NCI-H226 (cell line): Measurements from ENCODE around the gene ACOXL.

Experiments used
- DNase-seq: peaks from one replicate; pipeline ENCODE4 v3.0.0-alpha.2; 2015

ACOXL gene

DNA sequence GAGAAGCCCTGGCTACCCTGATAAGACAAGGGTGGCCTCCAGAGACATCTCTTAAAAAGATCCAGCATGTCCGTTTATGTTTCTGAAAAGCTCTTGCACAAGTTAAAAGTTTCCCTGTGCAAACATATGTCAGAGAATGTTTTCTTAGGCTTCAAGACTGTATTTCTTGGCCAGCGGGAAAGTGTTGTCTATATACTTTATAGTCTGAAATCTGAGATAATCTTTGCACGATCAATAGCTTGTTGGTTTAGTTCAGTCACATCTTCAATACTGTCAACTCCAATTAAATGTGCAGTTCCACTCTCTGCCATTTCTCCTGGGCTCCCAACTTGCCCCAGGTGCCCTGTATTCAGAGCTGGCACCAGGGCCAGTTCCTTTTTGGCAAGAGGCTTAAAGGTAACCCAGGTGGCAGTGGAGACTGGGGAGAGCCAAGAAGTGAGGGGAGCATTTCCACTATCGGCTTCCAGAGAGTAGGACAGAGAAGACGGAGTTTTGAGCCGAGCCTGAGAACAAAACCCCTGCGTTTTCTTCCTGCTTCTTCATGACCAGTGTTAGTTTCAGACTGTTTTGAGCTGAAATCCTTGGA, 64.4 kb downstream of the ACOXL start:
- no peak for DNase-seq

- no peak for DNase-seq
These were observed 67.0 kb downstream of the ACOXL start for GRCh38 chr2:110799376-110799775.

DNA sequence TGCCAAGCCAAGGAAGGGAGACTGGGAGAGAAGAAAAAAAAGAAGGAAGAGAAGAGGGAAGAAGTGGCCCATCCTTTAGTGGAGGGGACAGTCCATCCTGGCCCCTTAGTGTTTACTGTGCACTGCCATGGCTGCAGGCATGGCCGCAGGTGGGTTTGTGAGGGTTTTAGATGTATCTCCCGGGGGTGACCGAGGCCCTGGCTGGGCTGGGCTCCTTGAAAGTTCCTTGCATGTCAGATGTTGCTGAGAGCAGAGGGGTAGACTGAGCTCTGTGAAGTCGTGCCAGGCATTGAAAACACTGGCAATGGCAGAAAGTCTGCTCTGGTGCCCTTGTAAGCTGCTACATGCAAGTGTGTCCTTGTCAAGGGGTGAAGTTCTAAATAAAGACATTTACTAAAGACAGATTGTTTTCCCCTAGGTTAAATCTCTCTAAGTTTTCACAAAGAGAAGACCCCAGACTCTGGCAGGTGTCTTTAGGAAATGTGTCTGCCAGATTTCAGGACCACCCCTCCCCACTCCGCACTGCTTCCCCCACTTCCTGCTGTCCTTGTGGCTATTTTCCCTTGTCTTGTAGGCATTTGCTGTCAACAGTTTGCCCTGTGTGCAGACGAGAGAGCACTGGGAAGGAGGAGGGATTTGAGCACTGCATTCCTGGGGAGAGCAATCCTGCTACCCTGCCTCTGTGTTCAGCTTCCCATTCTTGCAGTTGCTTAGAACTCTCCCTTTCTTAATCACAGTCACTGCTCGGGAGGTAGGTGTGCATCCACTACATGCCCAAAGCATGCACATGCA, 68.4 kb downstream of the ACOXL start:
- no peak for DNase-seq

GRCh38 chr2:110802208-110802932, 70.0 kb downstream of the ACOXL start:
- no peak for DNase-seq

DNA sequence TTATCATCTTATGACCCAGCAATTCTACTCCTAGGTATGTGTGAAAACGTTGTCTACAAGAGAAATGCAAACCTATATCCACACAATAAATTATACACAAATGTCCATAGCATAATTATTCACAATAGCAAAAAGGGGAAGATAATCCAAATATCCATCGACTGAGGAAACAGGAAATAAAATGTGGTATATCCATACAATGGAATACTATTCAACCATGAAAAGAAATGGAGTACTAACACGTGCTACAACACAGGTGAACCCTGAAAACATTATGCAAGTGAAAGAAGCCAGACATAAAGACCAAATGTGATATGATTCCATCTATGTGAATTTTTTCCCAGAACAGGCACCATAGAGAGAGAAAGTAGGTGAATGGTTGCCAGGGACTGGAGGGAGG, 72.1 kb downstream of the ACOXL start:
- no peak for DNase-seq

GRCh38 chr2:110804915-110805314, 72.5 kb downstream of the ACOXL start:
- DNase-seq, result peak; percentile 63

DNA sequence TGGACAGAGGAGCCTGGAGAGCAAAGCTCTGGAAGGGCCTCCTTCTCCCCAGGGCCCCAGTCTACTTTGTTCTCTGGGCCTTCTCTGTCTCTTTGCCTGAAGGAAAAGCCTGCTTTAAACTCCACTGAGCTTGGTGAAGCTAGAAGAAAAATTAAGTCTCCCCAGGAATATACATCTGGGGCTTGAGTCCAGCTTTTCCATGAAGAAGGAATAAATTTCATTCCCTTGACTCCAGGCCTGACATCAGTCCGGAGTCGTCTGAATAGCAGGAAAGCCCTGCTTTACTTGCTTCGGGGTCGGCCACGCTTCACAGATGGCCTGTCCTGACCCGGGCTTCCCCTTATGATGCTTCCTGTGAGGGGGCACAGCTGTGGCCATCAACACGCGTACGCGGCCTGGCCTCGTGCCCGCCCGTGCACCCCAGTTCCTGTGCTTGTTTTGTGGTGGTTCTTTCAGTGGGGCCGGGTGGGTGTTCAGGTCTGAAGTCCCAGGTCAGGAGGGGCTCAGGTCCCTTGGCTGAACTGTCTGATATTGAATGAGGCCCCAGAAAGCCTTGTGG, 73.6 kb downstream of the ACOXL start:
- no peak for DNase-seq

DNA sequence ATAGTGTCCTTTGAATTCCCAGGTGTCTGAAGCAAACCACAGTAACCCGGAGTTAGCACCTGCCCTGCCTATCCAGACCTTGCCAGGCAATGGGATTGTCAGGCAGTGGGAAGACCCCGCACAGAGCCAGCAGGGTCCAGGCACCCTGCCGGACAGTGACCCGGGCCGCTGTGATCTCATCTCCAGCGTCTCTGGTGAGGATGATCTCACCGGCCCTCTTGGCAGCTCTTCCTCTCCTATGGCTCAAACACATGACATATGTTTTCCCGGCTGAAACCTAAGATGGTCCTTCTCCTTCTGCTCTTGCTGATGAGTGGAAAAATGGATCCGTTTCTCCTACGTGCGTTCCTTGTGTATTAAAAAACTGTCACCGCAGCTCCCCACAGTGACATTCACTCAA, 75.1 kb downstream of the ACOXL start:
- no peak for DNase-seq

DNA sequence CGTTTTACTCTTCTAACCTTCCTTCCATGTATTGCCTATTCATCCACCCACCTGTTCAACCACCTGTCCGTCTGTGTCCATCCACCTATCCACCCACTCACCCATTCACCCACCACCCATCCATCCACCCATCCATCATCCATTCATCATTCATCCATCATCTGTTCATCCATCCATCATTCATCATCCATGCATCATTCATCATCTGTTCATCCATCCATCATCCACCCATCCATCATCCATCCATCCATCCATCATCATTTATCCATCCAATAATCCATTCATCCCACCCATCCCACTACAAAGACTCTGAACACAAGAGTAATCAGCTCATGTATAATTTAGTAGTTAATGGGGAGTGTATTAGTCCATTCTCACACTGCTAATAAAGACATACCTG, 78.0 kb downstream of the ACOXL start:
- no peak for DNase-seq

- DNase-seq, result no peak
These were observed 80.6 kb downstream of the ACOXL start for GRCh38 chr2:110812726-110813645.

GRCh38 chr2:110813896-110814295, 81.5 kb downstream of the ACOXL start:
- no peak for DNase-seq

DNA sequence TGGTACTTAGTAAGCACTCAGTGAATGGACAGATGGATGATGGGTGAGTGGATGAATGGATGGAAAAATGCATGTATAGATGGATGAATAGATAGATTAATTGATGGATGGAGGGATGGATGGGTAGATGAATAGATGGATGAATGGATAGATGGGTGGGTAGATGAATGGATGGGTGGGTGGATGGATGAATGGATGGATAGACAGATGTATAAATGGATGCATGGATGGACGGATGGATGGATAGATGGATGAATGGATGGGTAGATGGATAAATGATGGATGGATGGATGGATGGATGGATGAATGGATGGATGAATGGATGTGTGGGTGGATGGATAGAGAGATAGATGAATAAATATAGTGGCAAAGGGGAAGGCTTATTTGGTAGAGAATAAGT, 83.6 kb downstream of the ACOXL start:
- no peak for DNase-seq

DNA sequence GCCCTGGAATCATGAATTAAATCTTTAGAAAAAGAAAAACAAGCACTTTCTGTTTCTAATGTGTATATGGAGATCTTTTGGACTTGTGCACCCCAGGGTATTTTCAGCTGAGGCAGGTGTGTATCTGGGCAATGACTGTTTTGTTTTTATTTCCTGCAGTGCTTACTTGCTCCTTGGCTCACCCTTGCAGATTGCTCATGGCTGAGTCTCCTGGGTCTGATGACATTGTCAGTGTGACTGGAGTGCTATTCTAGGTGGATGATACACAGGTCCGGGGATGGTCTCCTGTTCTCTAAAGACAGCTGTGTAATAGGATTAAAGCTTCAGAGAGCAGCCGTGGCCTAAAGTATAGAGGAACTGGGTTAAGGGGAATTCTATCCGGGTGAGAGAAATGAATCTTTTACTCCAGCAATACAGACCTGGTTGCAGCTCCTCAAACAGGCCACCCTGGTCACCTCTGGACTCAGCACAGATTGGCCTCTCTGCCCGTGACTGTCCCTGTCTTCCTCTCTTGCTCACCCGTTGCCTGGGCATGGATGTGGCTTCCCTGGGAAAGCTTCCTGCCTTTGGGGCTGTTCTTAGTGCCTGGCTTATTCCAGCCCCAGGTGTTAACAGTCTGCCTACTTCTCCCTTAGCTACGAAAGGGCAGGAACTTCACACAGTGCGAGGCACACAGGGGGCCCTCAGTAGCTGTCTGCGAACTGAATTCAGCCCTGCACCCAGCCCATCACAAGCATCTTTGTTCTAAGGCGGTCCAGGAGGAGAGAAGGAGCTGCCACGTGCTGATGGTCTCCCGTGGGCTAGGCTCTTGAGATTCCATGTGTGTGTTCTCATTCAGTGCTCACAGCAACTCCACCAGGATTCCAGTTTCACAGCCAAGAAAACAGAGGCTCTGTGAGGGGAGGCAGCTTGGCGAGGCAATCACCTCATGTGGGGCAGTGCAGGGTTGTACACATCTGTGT, 84.3 kb downstream of the ACOXL start:
- DNase-seq, result no peak

DNA sequence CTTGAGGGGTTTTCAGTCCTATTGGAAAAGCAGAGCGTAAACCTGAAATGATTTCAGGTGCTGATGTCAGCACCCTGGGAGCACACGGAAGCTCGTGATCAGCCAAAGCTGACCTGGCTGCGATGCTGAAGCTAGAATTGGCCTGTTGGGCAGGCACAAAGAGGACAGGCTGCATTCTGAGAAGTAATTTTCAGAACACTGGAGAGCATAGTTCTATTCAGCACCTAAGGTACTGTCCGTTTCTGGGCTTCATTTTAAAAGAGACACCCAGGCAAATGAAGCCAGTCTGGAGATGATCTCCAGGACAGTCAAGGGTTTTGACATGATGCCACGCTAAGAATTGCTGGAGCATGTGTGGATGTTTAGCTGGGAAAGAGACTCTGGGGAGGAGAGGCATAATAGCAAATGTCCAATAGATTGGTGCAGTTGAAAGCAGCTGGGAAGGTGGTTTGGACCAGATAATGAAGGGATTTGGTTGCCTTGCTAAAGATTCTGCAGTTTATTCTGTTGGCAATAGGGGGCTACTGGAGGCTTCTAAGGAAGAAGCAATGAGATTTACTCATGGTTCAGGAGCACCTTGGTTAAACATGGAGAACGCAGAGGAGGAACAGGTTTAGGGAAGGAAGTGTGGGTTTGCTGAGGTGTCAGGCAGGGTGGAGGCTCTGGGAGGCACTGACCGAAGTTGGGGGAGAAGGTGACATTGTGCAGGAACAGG, 86.6 kb downstream of the ACOXL start:
- DNase-seq, result no peak

DNA sequence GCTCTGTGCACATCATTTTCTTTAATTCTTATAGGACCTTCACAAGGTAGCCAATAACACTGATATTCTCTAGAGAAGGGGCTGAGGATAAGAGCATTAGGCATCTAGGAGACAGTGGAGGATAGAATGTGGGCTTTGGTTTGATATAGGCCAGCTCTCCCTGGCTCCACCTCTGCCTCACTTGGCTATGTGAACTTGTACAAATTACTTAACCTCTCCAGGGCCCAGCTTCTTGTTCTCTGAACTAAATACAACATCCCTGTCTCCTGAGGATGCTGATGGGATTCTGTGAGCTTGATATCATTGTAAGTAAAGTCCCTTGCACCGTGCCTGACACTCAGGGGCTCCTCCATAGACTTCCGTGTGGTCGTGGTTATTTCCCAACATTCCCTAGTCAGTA, 87.3 kb downstream of the ACOXL start:
- DNase-seq, result no peak

DNA sequence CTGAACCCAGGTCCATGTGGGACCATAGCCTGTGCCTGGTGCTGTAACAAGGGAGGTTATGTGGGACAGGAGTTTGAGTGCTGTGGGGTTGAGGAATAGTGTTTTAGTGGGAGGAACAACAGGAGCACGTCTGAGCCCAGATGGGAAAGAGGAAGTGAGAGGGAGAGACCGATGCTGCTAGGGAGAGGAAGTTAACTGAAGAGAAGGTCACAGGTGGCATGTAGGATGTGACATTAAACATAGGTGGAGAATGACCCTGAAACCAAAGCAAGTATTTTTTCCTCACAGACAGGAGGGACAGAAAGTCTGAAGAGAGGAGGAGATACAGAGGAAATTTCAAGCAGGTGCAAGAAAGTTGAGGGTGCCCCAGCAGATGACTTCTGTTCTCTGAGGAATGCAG, 87.8 kb downstream of the ACOXL start:
- no peak for DNase-seq

DNA sequence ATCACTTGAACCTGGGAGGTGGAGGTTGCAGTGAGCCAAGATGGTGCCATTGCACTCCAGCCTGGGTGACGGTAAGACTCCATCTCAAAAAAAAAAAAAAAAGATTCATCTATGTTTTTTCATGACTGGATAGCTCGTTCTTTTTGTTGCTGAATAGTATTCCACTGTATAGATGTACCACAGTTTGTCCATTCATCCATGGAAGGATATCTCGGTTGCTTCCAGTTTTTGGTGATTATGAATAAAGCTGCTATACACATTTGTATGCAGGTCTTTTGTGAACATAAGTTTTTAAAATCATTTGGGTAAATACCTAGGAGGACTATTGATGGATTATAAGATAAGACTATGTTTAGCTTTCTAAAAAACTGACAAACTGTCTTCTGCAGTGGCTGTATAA, 90.8 kb downstream of the ACOXL start:
- DNase-seq, result no peak

- no peak for DNase-seq
These were observed 95.1 kb downstream of the ACOXL start for GRCh38 chr2:110827511-110827910.

- no peak for DNase-seq
These were observed 96.0 kb downstream of the ACOXL start for GRCh38 chr2:110828330-110828729.

- DNase-seq, result no peak
These were observed 97.2 kb downstream of the ACOXL start for GRCh38 chr2:110829413-110830146.
